HG03571 (cell line): ENCODE data around the gene AMD1.

Experiments
- ATAC-seq: cut with Tn5 transposase; IDR thresholded peaks from one replicate; pipeline ENCODE4 v1.9.1; 2021; ENCODE audit not compliant: unreplicated experiment

Gene AMD1

DNA sequence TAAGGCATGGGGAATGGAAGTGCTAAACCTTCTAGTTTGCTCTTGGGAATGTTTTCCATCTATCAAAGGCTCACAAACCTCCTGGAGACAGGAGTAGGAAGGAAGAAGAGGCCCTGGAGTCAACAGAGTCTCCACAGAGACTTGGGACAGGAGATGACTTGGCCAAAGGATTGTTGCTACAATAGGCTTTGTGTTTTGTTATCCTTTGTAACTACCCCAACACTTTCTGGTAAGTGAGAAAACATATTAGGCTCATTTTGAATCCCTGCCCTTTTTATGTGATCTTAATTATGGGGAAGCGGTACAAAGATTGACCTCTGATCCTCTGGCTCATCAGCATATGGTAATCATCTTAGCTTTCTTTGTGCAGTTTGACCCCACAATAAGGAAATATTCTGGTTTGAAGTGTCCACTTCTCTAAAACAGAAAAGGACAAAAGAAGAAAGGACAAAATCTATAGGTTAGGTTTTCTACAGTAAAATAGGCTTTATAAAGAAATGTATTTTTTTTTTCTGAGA lies 59.9 kb downstream of the AMD1 start:
- no peak for ATAC-seq

DNA sequence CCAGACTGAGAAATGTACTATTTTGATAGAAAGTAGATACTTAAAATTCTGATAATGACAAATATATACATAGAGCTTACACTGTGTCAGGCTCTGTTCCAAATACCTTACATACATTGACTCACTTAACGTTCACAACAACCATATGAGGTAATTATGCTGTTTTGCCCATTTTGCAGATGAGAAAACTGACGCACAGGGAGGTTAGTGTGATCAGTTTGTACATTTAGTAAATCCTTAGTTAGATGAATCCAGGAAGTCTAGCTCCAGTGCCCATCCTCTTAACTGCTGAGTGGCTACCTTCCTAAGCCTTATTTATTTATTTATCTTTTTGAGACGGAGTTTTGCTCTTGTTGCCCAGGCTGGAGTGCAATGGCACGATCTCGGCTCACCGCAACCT lies 60.6 kb downstream of the AMD1 start:
- no peak for ATAC-seq

DNA sequence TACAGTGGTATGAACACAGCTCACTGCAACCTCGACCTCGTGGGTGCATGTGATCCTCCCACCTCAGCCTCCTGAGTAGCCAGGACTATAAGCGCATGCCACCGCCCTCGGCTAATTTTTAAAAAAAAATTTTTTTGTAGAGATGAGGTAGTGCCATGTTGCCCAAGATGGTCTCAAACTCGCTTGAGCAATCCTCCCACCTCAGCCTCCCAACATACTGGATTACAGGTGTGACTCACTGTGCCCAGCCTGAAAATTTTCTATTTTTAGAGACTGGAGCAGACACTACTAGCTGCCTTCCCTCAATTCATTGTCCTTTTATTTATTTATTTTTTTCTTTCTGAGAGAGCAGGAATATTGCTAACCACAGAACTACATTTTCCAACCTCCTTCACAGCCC lies 63.6 kb downstream of the AMD1 start:
- no peak for ATAC-seq

DNA sequence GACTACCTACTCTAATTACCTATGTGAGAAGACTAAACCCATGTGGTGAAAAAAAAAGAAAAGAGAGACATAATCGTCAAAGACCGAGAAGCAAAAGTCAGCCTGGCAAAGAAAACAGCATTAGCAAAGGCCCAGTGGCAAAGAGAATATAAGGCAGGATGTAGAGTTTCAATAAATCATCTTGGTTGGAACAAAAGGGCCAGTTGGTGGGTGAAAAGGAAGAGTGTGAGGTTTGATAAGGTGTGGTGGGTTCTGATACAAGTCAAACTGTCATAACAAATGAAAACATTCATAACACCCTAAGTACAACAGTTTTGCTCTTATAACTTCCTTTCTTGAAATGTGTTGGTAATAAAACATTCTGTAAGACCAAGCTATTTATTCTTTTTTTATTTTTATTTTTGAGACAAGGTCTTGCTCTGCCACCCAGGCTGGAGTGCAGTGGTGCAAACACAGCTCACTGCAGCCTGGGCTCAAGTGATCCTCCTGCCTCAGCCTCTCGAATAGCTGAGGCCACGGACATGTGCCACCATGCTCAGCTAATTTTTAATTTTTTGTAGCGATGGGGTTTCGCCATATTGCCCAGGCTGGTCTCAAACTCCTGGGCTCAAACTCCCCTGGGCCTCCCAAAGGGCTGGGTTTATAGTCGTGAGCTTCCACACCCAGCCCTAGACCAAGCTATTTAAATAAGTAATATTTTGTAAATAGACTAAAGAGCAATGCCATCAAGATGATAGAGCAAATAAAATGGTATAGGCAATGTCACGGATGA lies 65.0 kb downstream of the AMD1 start:
- no peak for ATAC-seq

DNA sequence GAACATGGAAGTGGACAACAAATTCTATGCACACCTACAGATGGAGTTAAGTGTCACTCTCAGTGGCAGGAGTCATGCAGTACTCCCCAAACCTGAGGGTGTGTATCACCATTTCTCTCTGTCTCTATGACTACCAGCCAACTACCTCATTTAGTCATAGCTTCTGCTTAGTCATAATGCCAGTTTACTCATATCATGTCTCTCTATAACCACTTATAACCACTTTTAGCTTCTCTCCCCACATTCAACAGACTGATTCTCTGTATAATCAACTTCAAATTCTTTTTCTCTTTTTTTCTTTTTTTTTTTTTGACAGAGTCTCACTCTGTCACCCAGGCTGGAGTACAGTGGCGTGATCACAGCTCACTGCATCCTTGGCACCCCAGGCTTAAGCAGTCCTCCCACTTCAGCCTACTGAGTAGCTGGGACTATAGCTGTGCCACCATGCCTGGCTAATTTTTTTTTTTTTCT lies 70.1 kb downstream of the AMD1 start:
- peak; percentile 100 for ATAC-seq
